Epidermal melanocyte (primary cell): ENCODE results near the gene TXLNA.

ENCODE experiments used
- DNase-seq: peaks from one replicate; pipeline ENCODE4 v3.0.0; 2011; ENCODE audit warnings: low spot score; ENCODE audit not compliant: insufficient read length

The TXLNA gene

GRCh38 chr1:32208891-32209328, 29.4 kb downstream of the TXLNA start, which contains the start of gene DCDC2B:
Gene DCDC2B, plus strand, starts transcription at chr1:32209089. Its CDS starts 5 bp downstream, at chr1:32209094.
- no peak for DNase-seq

GRCh38 chr1:32215629-32216480, 36.4 kb downstream of the TXLNA start:
- peak; percentile 53 for DNase-seq

- DNase-seq = no peak
Observed at GRCh38 chr1:32216566-32216965, 37.1 kb downstream of the TXLNA start.

- DNase-seq = peak; percentile 51
Observed at GRCh38 chr1:32219022-32219421, 39.5 kb downstream of the TXLNA start.

- no peak for DNase-seq
Observed at GRCh38 chr1:32220746-32221580, 41.5 kb downstream of the TXLNA start.

- no peak for DNase-seq
Observed at GRCh38 chr1:32221581-32221979, 42.1 kb downstream of the TXLNA start.

GRCh38 chr1:32221980-32222755, 42.7 kb downstream of the TXLNA start, which contains the start of the genes EIF3I and TMEM234:
Gene EIF3I, plus strand, starts transcription at chr1:32222407. Its CDS starts 35 bp downstream, at chr1:32222442.
Gene TMEM234, minus strand, starts transcription at chr1:32222353. Its CDS starts 31 bp downstream, at chr1:32222322.
- DNase-seq = peak; percentile 90

GRCh38 chr1:32223683-32224082, 44.2 kb downstream of the TXLNA start:
- no peak for DNase-seq

- DNase-seq = no peak
Observed at GRCh38 chr1:32224285-32224684, 44.8 kb downstream of the TXLNA start.

- no peak for DNase-seq
Observed at GRCh38 chr1:32228771-32229170, 49.3 kb downstream of the TXLNA start.

- DNase-seq = no peak
Observed at GRCh38 chr1:32231843-32232432, 52.5 kb downstream of the TXLNA start.

- DNase-seq = no peak
Observed at GRCh38 chr1:32232558-32233304, 53.3 kb downstream of the TXLNA start.

- DNase-seq = no peak
Observed at GRCh38 chr1:32234792-32235191, 55.3 kb downstream of the TXLNA start.

GRCh38 chr1:32239337-32239736, 59.9 kb downstream of the TXLNA start:
- no peak for DNase-seq

- DNase-seq = no peak
Observed at GRCh38 chr1:32239790-32240139, 60.3 kb downstream of the TXLNA start.

GRCh38 chr1:32240140-32240951, 60.9 kb downstream of the TXLNA start:
- DNase-seq = peak; percentile 48

- no peak for DNase-seq
Observed at GRCh38 chr1:32241001-32241763, 61.7 kb downstream of the TXLNA start.

GRCh38 chr1:32242341-32242851, 62.9 kb downstream of the TXLNA start:
- no peak for DNase-seq
